ENCODE measurements around the gene ADH4.
"Not testable (repeated sequence)": the region's sequence is repeated elsewhere in the genome, so short reads cannot be mapped to it uniquely, and the experiment has no call there.

The ADH4 gene

DNA sequence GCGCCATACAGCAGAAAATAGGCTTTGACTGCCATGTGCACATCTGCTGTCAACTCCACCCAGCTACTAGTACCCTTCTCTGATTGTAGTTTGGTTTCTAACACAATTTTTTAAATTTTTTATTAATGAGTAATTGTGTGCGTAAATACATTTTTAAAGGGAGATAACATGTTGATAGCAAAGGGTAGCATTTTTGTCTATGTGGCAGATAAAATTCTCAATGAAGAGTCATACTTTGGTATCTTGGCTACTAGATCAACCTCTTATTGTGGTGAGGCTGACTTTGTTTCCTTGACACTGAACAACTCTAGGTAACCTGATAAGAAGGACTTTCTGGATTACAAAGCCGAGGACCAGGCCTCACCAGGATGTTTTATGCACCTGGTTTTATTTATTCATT is 9.5 kb downstream of the ADH4 start:
- DNase-seq (ENCODE audit: extremely low read depth, low read depth) = no peak
- TF ChIP-seq, protein P1, sequence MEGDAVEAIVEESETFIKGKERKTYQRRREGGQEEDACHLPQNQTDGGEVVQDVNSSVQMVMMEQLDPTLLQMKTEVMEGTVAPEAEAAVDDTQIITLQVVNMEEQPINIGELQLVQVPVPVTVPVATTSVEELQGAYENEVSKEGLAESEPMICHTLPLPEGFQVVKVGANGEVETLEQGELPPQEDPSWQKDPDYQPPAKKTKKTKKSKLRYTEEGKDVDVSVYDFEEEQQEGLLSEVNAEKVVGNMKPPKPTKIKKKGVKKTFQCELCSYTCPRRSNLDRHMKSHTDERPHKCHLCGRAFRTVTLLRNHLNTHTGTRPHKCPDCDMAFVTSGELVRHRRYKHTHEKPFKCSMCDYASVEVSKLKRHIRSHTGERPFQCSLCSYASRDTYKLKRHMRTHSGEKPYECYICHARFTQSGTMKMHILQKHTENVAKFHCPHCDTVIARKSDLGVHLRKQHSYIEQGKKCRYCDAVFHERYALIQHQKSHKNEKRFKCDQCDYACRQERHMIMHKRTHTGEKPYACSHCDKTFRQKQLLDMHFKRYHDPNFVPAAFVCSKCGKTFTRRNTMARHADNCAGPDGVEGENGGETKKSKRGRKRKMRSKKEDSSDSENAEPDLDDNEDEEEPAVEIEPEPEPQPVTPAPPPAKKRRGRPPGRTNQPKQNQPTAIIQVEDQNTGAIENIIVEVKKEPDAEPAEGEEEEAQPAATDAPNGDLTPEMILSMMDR (IDR thresholded peaks at IDR 0.05; ENCODE audit: low read depth, low read length) = no peak

DNA sequence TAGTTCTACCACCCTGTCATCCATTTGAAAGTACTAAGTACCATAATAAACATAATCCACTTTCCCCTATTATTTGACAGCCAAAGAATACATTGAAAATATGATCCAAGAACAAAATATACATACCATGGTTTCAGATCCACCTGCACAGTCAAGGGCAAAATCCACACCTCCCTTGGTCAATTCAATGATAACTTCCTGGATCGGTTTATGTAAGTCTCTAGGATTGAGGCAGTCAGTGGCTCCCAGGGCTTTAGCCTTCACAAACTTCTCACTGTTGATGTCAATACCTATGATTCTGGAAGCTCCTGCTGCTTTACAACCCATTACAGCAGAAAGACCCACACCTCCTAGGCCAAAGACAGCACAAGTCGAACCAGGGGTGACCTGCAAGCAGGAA is 12.7 kb downstream of the ADH4 start:
- TF ChIP-seq, protein P1 (IDR thresholded peaks at IDR 0.05; ENCODE audit: low read depth, low read length) = no peak
- DNase-seq (ENCODE audit: extremely low read depth, low read depth) = no peak

DNA sequence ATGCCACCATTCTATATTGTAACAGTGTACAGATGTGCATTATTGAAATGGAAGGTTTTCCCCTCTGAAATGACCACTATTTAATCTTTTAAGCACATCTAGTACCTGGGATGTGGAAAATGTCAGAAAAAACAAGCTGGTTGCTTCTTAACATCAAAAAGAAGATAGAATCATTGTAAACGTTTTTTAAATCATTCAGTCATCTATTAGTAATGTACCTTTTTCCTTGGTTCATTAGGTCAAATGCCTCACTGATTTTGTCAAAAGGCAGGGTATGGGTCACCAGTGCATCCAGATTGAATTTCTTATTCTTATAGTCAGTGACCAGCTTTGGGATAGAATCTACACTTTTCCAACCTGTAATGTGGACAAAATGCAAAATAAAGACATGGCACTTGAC is 17.7 kb downstream of the ADH4 start:
- DNase-seq (ENCODE audit: extremely low read depth, low read depth) = no peak
- TF ChIP-seq, protein P1 (IDR thresholded peaks at IDR 0.05; ENCODE audit: low read depth, low read length) = no peak

DNA sequence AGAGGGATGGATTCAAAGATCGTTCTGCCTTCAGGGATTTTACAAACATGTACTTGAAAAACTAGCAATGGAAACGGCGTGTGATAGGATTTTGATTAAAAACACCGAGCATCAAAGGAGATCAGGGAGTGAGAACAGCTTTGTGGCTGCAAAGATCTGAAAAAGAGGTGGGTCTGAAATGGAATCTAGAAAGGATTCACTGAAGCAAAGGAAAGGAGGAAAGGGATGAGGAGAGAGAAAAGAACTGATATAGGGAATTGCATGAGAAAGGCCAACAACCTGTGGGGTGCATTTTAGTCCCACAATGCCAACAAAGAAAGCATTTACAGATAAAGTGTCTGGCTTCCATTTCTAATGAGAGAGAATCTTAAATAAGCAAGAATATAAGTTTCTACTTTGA is 23.1 kb downstream of the ADH4 start:
- no peak for DNase-seq (ENCODE audit: extremely low read depth, low read depth)
- TF ChIP-seq, protein P1 (IDR thresholded peaks at IDR 0.05; ENCODE audit: low read depth, low read length) = no peak

DNA sequence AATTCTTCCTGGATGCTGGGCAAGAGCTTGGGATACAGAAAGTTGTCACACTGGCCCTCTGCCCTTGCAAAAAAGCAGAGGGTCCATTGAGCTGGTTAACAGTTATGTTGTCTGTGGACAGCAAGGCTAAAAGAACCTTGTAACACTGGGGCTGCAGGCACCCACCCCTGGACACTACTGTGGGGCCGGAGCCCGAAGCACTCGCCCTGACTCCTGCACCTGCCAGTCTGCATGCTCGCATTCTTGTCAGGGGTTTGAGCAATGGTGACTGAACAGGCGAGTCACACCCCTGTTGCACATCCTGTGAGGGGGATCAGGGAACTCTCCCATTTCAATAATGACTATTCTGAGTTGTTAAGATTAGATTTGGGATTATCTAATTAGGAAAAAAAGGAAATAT is 23.6 kb downstream of the ADH4 start:
- TF ChIP-seq, protein P1 (IDR thresholded peaks at IDR 0.05; ENCODE audit: low read depth, low read length) = no peak
- no peak for DNase-seq (ENCODE audit: extremely low read depth, low read depth)

DNA sequence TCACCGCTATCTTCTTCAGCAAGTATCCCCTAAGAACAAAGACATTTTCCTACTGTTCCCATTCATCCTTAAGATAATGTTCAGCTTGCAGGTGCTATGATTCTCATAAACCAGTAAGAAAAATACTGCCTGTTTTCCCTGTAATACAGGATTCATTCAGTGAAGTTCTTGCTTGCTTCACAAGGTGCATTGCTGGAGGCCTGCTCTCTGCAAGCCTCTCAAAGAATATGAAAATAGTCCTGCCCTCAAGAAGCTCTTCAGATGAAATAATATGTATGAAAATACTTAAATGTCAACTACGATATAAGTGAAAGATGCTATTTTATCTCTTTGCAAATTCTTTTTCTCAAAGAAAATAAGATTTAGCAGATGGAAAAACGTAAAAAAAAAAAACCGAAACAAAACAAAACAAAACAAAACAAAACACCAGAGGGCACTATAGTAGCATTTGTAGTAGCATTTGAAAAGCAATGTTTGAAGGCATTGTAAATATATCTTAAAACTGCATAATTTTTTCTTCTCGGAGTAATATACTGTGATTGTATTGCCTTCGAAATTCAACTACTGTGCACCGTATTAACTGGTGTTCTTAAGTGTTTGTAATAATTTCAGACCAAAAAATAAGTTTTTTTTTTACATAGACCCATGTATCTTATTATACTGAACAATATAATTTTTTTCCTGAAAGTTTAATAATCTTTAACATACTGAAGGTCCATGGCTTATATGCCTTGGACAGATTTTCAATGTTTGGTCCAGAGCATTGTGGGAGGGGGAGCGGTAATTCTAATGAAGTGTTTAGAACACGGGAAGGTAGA is 26.0 kb downstream of the ADH4 start:
- TF ChIP-seq, protein P1 (IDR thresholded peaks at IDR 0.05; ENCODE audit: low read depth, low read length) = peak; percentile 20
- no peak for DNase-seq (ENCODE audit: extremely low read depth, low read depth)

DNA sequence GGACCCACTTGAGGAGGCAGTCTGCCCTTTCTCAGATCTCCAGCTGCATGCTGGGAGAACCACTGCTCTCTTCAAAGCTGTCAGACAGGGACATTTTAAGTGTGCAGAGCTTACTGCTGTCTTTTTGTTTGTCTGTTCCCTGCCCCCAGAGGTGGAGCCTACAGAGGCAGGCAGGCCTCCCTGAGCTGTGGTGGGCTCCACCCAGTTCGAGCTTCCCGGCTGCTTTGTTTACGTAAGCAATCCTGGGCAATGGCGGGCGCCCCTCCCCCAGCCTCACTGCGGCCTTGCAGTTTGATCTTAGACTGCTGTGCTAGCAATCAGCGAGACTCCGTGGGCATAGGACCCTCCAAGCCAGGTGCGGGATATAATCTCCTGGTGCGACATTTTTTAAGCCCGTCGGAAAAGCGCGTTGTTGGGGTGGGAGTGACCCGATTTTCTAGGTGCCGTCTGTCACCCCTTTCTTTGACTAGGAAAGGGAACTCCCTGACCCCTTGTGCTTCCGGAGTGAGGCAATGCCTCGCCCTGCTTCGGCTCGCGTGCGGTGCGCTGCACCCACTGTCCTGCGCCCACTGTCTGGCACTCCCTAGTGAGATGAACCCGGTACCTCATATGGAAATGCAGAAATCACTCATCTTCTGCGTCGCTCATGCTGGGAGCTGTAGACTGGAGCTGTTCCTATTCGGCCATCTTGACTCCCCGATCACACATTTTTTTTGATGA is 26.8 kb downstream of the ADH4 start:
- DNase-seq (ENCODE audit: extremely low read depth, low read depth) = not testable (repeated sequence)

DNA sequence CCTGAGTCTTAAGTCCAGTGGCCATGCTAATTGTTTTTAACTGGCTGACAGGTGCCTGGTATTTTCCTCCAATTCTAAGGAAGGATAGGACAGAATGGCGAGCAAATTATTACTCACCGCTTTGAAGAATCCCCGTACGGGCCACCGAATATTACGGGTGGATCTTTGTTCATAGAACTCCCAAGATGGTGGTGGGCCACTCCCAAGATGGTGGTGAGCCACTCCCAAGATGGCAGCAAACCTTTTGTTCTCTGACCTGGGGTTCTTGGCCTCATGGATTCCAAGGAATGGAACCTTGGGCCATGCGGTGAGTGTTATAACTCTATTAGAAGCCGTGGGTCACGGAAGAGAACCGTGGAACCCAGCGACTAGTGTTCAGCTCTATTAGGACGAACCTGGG is 34.8 kb downstream of the ADH4 start:
- not testable (repeated sequence) for DNase-seq (ENCODE audit: extremely low read depth, low read depth)

All from AG09319 (cell line).